Measurements from ENCODE around the gene UBTD2. TPM values are rescaled to one million over a fixed set of nuclear protein-coding genes. Genes with fewer than 3 reads are reported as not detected.
"Not testable (repeated sequence)": the region's sequence is repeated elsewhere in the genome, so short reads cannot be mapped to it uniquely, and the experiment has no call there.

The UBTD2 gene
- total RNA-seq, 5 donors from 2014 or later (not counting 1 experiment from before 2014, with no cell fraction given): 3.2 to 7.7 (median 5.4) TPM

- peaks cover 46% of the 10 kb centered on the region for H3K36me3 Mint-ChIP-seq
- no peaks in the 10 kb centered on the region for H3K27me3 Mint-ChIP-seq
- H3K27ac Mint-ChIP-seq: no peak overlapping the region
- 89% methylated on average over 5 of the region's 8 CpGs for WGBS (ENCODE audit: insufficient coverage)
- Histone ChIP-seq H3K27ac (ENCODE audit: low read length) (no peak overlapping the region), H3K9me3 (no peaks in the 10 kb centered on the region), H3K27me3 (replicated peaks in 1 of 2; ENCODE audit: control insufficient read depth in 2 of 2, extremely low read depth in 1 of 2, insufficient read depth in 2 of 2, low read length in 1 of 2) (no peaks in the 10 kb centered on the region), H3K4me3 (ENCODE audit: control insufficient read depth in 1 of 2, extremely low read depth in 1 of 2, low read length in 1 of 2) (no peak overlapping the region), H3K36me3 (ENCODE audit: control insufficient read depth in 2 of 2, extremely low read depth in 1 of 2, insufficient read depth in 1 of 2, low read length in 1 of 2) (peaks cover 0 to 9% of the 10 kb centered on the region in 2 donors), H3K4me1 (ENCODE audit: control insufficient read depth in 1 of 2, extremely low read depth in 1 of 2, insufficient read depth in 2 of 2, low read length in 2 of 2) (no peaks in the 10 kb centered on the region)
- ATAC-seq (replicated peaks in 1 of 4): no peak
- H3K9me3 Mint-ChIP-seq: no peaks in the 10 kb centered on the region
- no peak overlapping the region for H3K4me3 Mint-ChIP-seq
- DNase-seq: no peak
- peaks cover 5 to 12% (median 7%) of the 10 kb centered on the region in 3 donors for H3K4me1 Mint-ChIP-seq
- ChIA-PET CTCF (no interaction called here), POLR2A (interaction anchor here in 1 of 2 donors (0.6 kb wide), 1 partner anchor 8 kb away, joined by 3 read pairs; no protein-coding TSS in a partner anchor)
Observed at GRCh38 chr5:172211676-172212075, 71.9 kb downstream of the UBTD2 start.

DNA sequence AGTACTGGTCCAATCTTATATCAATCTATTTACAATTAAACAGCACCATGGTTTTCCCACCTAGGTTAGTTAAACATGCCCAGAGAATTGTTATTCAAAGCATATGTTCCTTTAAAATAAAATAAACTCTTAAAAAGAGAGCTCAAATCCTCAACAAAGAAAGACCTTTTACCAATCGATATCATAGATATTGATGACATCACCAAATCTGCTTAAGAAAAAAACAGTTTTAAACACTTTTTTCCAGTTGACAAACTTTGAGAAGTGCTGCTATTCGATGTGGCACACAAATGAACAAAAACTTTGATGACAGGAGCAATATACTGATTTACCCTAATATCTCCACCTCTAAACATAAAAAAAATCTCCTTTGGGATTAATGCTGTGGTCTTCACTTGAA is 73.8 kb downstream of the UBTD2 start:
- ATAC-seq (replicated peaks in 1 of 4) (no peak), DNase-seq (no peak)
- Histone ChIP-seq H3K36me3 (ENCODE audit: control insufficient read depth in 2 of 2, extremely low read depth in 1 of 2, insufficient read depth in 1 of 2, low read length in 1 of 2) (peaks cover 0 to 7% of the 10 kb centered on the region in 2 donors), H3K27ac (ENCODE audit: low read length) (no peak overlapping the region), H3K9me3 (no peaks in the 10 kb centered on the region), H3K4me3 (ENCODE audit: control insufficient read depth in 1 of 2, extremely low read depth in 1 of 2, low read length in 1 of 2) (no peak overlapping the region), H3K4me1 (ENCODE audit: control insufficient read depth in 1 of 2, extremely low read depth in 1 of 2, insufficient read depth in 2 of 2, low read length in 2 of 2) (no peaks in the 10 kb centered on the region), H3K27me3 (replicated peaks in 1 of 2; ENCODE audit: control insufficient read depth in 2 of 2, extremely low read depth in 1 of 2, insufficient read depth in 2 of 2, low read length in 1 of 2) (no peaks in the 10 kb centered on the region)
- H3K27ac Mint-ChIP-seq: no peak overlapping the region
- WGBS (ENCODE audit: insufficient coverage): 100% methylated on average over 1 of the region's 2 CpGs
- ChIA-PET POLR2A (interaction anchor here in 1 of 2 donors (0.7 kb wide), 1 partner anchor 53 kb away, joined by 3 read pairs; no protein-coding TSS in a partner anchor), CTCF (no interaction called here)
- peaks cover 38% of the 10 kb centered on the region for H3K36me3 Mint-ChIP-seq
- no peaks in the 10 kb centered on the region for H3K27me3 Mint-ChIP-seq
- H3K9me3 Mint-ChIP-seq: no peaks in the 10 kb centered on the region
- no peak overlapping the region for H3K4me3 Mint-ChIP-seq
- peaks cover 5 to 13% (median 7%) of the 10 kb centered on the region in 3 donors for H3K4me1 Mint-ChIP-seq

DNA sequence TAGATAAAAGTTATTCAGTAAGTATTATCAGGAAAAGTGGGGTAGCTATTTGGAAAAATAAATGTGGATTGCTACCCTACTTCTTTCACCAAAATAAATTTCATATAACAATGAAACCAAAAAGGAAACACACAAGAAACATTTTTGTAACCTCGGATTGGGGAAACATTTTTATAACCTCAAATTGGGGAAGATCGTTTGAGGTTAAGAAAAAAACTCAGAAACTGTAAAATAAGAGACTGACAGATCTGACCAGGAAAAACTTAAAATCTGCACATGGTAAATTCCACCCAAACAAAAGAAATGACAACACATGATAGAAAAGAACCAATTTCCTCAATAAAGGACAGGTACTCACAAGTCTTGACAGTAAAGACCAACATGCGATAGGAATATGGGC is 76.1 kb downstream of the UBTD2 start:
- Mint-ChIP-seq H3K27me3 (no peaks in the 10 kb centered on the region), H3K27ac (no peak overlapping the region), H3K4me3 (no peak overlapping the region), H3K4me1 (peaks cover 5 to 13% (median 7%) of the 10 kb centered on the region in 3 donors), H3K36me3 (peaks cover 30% of the 10 kb centered on the region), H3K9me3 (no peaks in the 10 kb centered on the region)
- H3K4me1 ChIP-seq (ENCODE audit: control insufficient read depth in 1 of 2, extremely low read depth in 1 of 2, insufficient read depth in 2 of 2, low read length in 2 of 2): no peaks in the 10 kb centered on the region
- H3K4me3 ChIP-seq (ENCODE audit: control insufficient read depth in 1 of 2, extremely low read depth in 1 of 2, low read length in 1 of 2): no peak overlapping the region
- H3K9me3 ChIP-seq: no peaks in the 10 kb centered on the region
- ChIA-PET POLR2A (no interaction called here), CTCF (no interaction called here)
- no peaks in the 10 kb centered on the region for H3K27me3 ChIP-seq (replicated peaks in 1 of 2; ENCODE audit: control insufficient read depth in 2 of 2, extremely low read depth in 1 of 2, insufficient read depth in 2 of 2, low read length in 1 of 2)
- no peak overlapping the region for H3K27ac ChIP-seq (ENCODE audit: low read length)
- no peak for ATAC-seq (replicated peaks in 1 of 4)
- no peak for DNase-seq
- peaks cover 0 to 7% of the 10 kb centered on the region in 2 donors for H3K36me3 ChIP-seq (ENCODE audit: control insufficient read depth in 2 of 2, extremely low read depth in 1 of 2, insufficient read depth in 1 of 2, low read length in 1 of 2)
- no CpG with 5 or more reads among the region's 3 CpGs for WGBS (ENCODE audit: insufficient coverage)

GRCh38 chr5:172205984-172206383 is 77.6 kb downstream of the UBTD2 start:
- POLR2A ChIA-PET; H3K27me3 Mint-ChIP-seq; ATAC-seq (replicated peaks in 1 of 4); H3K4me1 ChIP-seq (ENCODE audit: control insufficient read depth in 1 of 2, extremely low read depth in 1 of 2, insufficient read depth in 2 of 2, low read length in 2 of 2); H3K27me3 ChIP-seq (replicated peaks in 1 of 2; ENCODE audit: control insufficient read depth in 2 of 2, extremely low read depth in 1 of 2, insufficient read depth in 2 of 2, low read length in 1 of 2); DNase-seq; H3K4me3 ChIP-seq (ENCODE audit: control insufficient read depth in 1 of 2, extremely low read depth in 1 of 2, low read length in 1 of 2); H3K9me3 ChIP-seq; H3K9me3 Mint-ChIP-seq; H3K27ac Mint-ChIP-seq; H3K4me3 Mint-ChIP-seq; CTCF ChIA-PET; H3K36me3 ChIP-seq (ENCODE audit: control insufficient read depth in 2 of 2, extremely low read depth in 1 of 2, insufficient read depth in 1 of 2, low read length in 1 of 2); H3K27ac ChIP-seq (ENCODE audit: low read length): not testable (repeated sequence)
- H3K36me3 Mint-ChIP-seq: peaks cover 18% of the 10 kb centered on the region
- WGBS (ENCODE audit: insufficient coverage): no CpG with 5 or more reads among the region's 11 CpGs
- H3K4me1 Mint-ChIP-seq: peaks cover 5 to 13% (median 7%) of the 10 kb centered on the region in 3 donors

DNA sequence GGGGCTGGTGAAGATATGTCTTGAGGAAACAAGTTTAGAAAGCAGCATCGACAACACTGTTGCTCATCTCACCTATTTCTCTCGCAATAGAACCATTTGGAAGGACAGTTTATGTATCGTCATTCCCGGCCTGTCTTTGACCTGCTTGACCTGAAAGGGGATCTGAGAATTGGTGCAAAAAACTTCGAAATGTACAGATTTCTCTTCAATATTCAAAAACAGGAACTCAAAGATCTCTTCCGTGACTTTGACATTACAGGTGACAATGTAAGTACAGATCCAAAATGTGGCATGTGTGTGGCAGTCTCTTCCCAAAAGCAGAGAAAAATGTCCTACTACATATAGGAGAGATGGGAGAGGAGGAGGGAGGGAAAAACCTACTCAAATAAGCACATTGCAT is 83.1 kb downstream of the UBTD2 start:
- no peaks in the 10 kb centered on the region for H3K9me3 ChIP-seq
- H3K9me3 Mint-ChIP-seq: no peaks in the 10 kb centered on the region
- peaks cover 0 to 7% of the 10 kb centered on the region in 2 donors for H3K27me3 Mint-ChIP-seq
- no CpG with 5 or more reads among the region's 6 CpGs for WGBS (ENCODE audit: insufficient coverage)
- no peaks in the 10 kb centered on the region for H3K4me1 Mint-ChIP-seq
- DNase-seq (no peak), ATAC-seq (replicated peaks in 1 of 4) (no peak)
- no peaks in the 10 kb centered on the region for H3K4me1 ChIP-seq (ENCODE audit: control insufficient read depth in 1 of 2, extremely low read depth in 1 of 2, insufficient read depth in 2 of 2, low read length in 2 of 2)
- H3K27me3 ChIP-seq (replicated peaks in 1 of 2; ENCODE audit: control insufficient read depth in 2 of 2, extremely low read depth in 1 of 2, insufficient read depth in 2 of 2, low read length in 1 of 2): peaks cover 0 to 10% of the 10 kb centered on the region in 2 experiments
- no peaks in the 10 kb centered on the region for H3K36me3 ChIP-seq (ENCODE audit: control insufficient read depth in 2 of 2, extremely low read depth in 1 of 2, insufficient read depth in 1 of 2, low read length in 1 of 2)
- H3K27ac ChIP-seq (ENCODE audit: low read length): no peak overlapping the region
- ChIA-PET POLR2A (no interaction called here), CTCF (no interaction called here)
- H3K4me3 Mint-ChIP-seq: no peak overlapping the region
- H3K27ac Mint-ChIP-seq: no peak overlapping the region
- H3K36me3 Mint-ChIP-seq: no peaks in the 10 kb centered on the region
- H3K4me3 ChIP-seq (ENCODE audit: control insufficient read depth in 1 of 2, extremely low read depth in 1 of 2, low read length in 1 of 2): no peak overlapping the region

DNA sequence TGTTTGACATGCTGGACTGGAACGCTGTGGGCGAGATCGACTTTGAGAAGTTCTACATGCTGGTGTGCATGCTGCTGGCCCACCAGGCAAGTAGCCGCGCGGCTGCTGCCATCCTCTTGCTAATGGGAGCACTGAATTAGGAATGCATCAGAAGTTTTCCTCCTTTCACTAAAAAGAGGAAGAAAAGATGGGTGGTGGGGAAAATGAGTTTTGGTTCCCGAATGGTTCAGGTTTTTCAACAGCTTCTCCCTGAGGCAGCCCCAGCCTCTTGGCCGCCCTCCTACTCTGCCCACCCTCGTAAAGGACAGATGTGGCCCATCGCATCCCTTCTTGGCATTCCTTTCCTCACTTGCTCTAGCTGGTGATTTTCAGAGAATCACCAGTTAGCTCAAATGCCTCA is 84.1 kb downstream of the UBTD2 start:
- ChIA-PET CTCF (no interaction called here), POLR2A (interaction anchor here in 1 of 2 donors (0.6 kb wide), 1 partner anchor 440 kb away, joined by 4 read pairs; no protein-coding TSS in a partner anchor)
- H3K36me3 ChIP-seq (ENCODE audit: control insufficient read depth in 2 of 2, extremely low read depth in 1 of 2, insufficient read depth in 1 of 2, low read length in 1 of 2): no peaks in the 10 kb centered on the region
- DNase-seq: no peak
- no peak overlapping the region for H3K27ac ChIP-seq (ENCODE audit: low read length)
- no peak overlapping the region for H3K4me3 ChIP-seq (ENCODE audit: control insufficient read depth in 1 of 2, extremely low read depth in 1 of 2, low read length in 1 of 2)
- peaks cover 0 to 12% of the 10 kb centered on the region in 2 experiments for H3K27me3 ChIP-seq (replicated peaks in 1 of 2; ENCODE audit: control insufficient read depth in 2 of 2, extremely low read depth in 1 of 2, insufficient read depth in 2 of 2, low read length in 1 of 2)
- no peaks in the 10 kb centered on the region for H3K36me3 Mint-ChIP-seq
- ATAC-seq (replicated peaks in 1 of 4): no peak
- no peaks in the 10 kb centered on the region for H3K4me1 ChIP-seq (ENCODE audit: control insufficient read depth in 1 of 2, extremely low read depth in 1 of 2, insufficient read depth in 2 of 2, low read length in 2 of 2)
- H3K27ac Mint-ChIP-seq: no peak overlapping the region
- WGBS (ENCODE audit: insufficient coverage): 90% methylated on average over 4 of the region's 10 CpGs
- peaks cover 0 to 7% of the 10 kb centered on the region in 2 donors for H3K27me3 Mint-ChIP-seq
- H3K9me3 ChIP-seq: no peaks in the 10 kb centered on the region
- H3K4me3 Mint-ChIP-seq: no peak overlapping the region
- H3K4me1 Mint-ChIP-seq: no peaks in the 10 kb centered on the region
- H3K9me3 Mint-ChIP-seq: no peaks in the 10 kb centered on the region

GRCh38 chr5:172197775-172198174 is 85.8 kb downstream of the UBTD2 start:
- CTCF ChIA-PET: interaction anchor here in 1 of 2 donors (0.6 kb wide), 1 partner anchor 815 kb away, joined by 4 read pairs; no protein-coding TSS in a partner anchor
- H3K9me3 Mint-ChIP-seq; H3K27ac Mint-ChIP-seq; DNase-seq; POLR2A ChIA-PET; H3K4me3 ChIP-seq (ENCODE audit: control insufficient read depth in 1 of 2, extremely low read depth in 1 of 2, low read length in 1 of 2); H3K9me3 ChIP-seq; ATAC-seq (replicated peaks in 1 of 4); H3K4me1 ChIP-seq (ENCODE audit: control insufficient read depth in 1 of 2, extremely low read depth in 1 of 2, insufficient read depth in 2 of 2, low read length in 2 of 2); H3K27me3 Mint-ChIP-seq; H3K36me3 Mint-ChIP-seq; H3K27ac ChIP-seq (ENCODE audit: low read length); H3K4me3 Mint-ChIP-seq; H3K36me3 ChIP-seq (ENCODE audit: control insufficient read depth in 2 of 2, extremely low read depth in 1 of 2, insufficient read depth in 1 of 2, low read length in 1 of 2); H3K4me1 Mint-ChIP-seq: not testable (repeated sequence)
- WGBS (ENCODE audit: insufficient coverage): no CpG with 5 or more reads among the region's 4 CpGs
- peaks cover 0 to 12% of the 10 kb centered on the region in 2 experiments for H3K27me3 ChIP-seq (replicated peaks in 1 of 2; ENCODE audit: control insufficient read depth in 2 of 2, extremely low read depth in 1 of 2, insufficient read depth in 2 of 2, low read length in 1 of 2)

Measured in T-cell (primary cell).